Measurements from ENCODE around the gene KLRC3. TPM values are rescaled to one million over a fixed set of nuclear protein-coding genes. Genes with fewer than 3 reads are reported as not detected.

Gene KLRC3
- total and polyA plus RNA-seq, 11 donors: not detected

DNA sequence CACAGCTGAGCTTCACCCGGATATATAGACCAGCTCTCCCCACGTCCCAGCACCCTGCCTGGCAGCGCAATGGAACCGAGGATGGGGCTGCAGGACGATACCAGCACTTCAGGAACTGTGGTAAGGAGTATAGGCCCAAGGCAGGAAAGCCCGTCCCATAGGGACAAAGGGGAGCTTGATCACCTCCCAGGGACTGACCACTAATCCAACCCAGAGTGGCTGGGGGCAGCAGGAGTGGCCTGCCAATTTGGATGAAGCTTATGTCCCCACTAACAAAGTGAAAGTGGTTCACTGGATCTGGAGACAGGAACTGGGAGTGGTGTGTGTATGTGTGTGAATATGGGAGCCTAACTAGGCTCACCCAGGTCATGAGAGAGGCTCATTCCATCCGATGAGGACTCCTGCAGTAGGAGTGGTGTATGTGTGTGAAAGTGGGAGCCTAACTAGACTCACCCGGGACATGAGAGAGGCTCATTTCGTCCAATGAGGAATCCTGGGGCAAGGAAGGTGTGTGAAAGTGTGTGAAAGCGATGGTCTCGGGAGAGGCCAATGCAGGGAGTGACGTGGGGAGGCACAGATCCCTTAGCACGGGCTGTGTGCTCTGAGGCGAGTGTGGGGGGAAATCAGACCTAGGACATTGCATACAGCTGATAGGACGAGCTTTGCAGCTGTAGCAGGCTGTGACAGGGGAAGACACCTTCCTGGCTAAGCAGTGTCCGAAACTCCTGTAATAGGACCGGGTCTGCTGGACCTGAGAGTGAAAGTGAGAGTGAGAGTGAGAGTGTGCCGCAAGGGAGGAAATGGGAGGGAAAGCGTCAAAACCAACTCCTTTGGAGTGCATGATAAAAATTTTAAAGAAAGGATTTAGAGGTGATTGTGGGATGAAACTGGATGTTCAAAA lies 56.2 kb downstream of the KLRC3 start:
- ATAC-seq: peak; percentile 63 to 79 (median 76)
- Histone ChIP-seq H3K4me1 (peaks cover 0 to 64% (median 14%) of the 10 kb centered on the region in 12 donors), H3K4me3 (peak overlapping the region; percentile 57 to 92 (median 66)), H3K36me3 (no peaks in the 10 kb centered on the region), H3K9me3 (no peaks in the 10 kb centered on the region), H3K27me3 (no peaks in the 10 kb centered on the region), H3K27ac (peak overlapping the region; percentile 79 to 97 (median 91))
- 4 to 19% (median 13%) methylated on average over 15 to 19 of the region's 19 CpGs for WGBS, 4 donors
- DNase-seq: peak; percentile 27 to 59 (median 48)
- TF ChIP-seq, protein P1, sequence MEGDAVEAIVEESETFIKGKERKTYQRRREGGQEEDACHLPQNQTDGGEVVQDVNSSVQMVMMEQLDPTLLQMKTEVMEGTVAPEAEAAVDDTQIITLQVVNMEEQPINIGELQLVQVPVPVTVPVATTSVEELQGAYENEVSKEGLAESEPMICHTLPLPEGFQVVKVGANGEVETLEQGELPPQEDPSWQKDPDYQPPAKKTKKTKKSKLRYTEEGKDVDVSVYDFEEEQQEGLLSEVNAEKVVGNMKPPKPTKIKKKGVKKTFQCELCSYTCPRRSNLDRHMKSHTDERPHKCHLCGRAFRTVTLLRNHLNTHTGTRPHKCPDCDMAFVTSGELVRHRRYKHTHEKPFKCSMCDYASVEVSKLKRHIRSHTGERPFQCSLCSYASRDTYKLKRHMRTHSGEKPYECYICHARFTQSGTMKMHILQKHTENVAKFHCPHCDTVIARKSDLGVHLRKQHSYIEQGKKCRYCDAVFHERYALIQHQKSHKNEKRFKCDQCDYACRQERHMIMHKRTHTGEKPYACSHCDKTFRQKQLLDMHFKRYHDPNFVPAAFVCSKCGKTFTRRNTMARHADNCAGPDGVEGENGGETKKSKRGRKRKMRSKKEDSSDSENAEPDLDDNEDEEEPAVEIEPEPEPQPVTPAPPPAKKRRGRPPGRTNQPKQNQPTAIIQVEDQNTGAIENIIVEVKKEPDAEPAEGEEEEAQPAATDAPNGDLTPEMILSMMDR (IDR thresholded peaks at IDR 0.05): no peak
- peak in 1 of 2 donors; percentile 43 for TF ChIP-seq POLR2A (IDR thresholded peaks at IDR 0.05)
- intact Hi-C loops (cut with DNase I): loop anchor here in 2 of 10 donors (5.0 to 10.0 kb wide), 3 partner anchors 129 to 361 kb away; partner anchors contain the start of genes GABARAPL1 (in 1 of the 2) and YBX3 (in 1 of the 2)

DNA sequence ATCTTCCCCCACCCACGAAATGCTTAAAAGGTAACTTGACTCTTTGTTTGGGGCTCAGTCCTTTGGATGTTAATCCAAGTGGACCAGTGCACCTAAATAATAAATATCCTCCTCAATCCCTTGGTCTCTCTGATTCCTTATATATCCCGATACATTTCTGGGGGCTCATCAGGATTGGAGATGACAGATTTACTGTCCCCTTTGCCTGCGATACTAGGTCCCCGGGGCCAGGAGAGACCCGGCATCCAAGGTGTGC lies 56.8 kb downstream of the KLRC3 start:
- ATAC-seq (no peak), DNase-seq (no peak)
- peak overlapping the region in 11 of 12 donors; percentile 57 to 92 (median 67) for H3K4me3 ChIP-seq
- H3K4me1 ChIP-seq: peaks cover 0 to 59% (median 14%) of the 10 kb centered on the region in 12 donors
- H3K27ac ChIP-seq: peak overlapping the region; percentile 79 to 97 (median 91)
- 50 to 76% (median 72%) methylated on average over 5 of the region's 5 CpGs for WGBS, 4 donors
- no peaks in the 10 kb centered on the region for H3K36me3 ChIP-seq
- intact Hi-C loops (cut with DNase I): loop anchor here in 2 of 10 donors (5.0 to 10.0 kb wide), 3 partner anchors 129 to 361 kb away; partner anchors contain the start of genes GABARAPL1 (in 1 of the 2) and YBX3 (in 1 of the 2)
- no peaks in the 10 kb centered on the region for H3K27me3 ChIP-seq
- H3K9me3 ChIP-seq: no peaks in the 10 kb centered on the region
- no peak for TF ChIP-seq POLR2A (IDR thresholded peaks at IDR 0.05)
- TF ChIP-seq, protein P1 (IDR thresholded peaks at IDR 0.05): no peak

DNA sequence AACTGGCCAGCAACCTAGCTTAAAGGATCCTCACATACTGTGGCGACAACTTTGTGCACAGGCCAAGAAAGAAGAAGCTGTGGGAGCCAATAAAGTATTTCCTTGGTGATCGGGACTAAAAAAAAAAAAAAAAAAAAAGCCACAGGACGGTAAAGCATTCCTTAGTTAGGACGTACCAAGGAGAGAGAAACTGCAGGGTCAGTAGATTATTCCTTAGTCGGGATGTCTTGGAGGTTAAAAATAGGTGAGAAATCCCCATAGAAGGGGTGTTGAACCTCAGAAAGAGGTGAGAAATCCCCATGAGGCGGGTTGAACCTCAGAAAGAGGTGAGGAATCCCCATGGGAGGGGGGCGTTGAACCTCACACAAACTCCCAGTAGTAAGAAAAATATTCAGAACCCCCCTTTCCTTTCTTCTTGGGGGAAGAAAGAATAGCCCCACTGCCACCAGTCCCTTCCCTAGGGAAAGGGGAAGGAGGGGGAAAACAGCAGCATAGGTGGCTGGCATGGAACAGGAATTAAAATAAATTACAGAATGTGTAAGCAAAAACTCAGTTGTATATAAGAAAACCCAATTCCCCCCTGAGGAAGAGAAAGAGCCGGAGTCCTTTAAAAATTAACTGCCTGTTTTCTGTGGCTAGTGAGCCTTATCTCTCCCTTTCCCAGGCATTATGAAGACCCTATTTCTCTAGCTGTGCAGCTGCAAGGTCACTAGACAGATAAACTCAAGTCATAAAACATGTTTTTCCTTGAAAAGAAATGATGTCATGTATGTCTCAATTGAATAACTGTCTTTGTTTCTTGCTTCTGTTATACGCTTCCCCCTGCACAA lies 57.4 kb downstream of the KLRC3 start:
- intact Hi-C loops (cut with DNase I): loop anchor here in 2 of 10 donors (5.0 to 10.0 kb wide), 3 partner anchors 128 to 362 kb away; partner anchors contain the start of genes GABARAPL1 (in 1 of the 2) and YBX3 (in 1 of the 2)
- H3K9me3 ChIP-seq: no peaks in the 10 kb centered on the region
- no peaks in the 10 kb centered on the region for H3K27me3 ChIP-seq
- DNase-seq: no peak
- H3K4me3 ChIP-seq: peak overlapping the region in 6 of 12 donors; percentile 3 to 92 (median 64)
- ATAC-seq: no peak
- WGBS, 4 donors: 65 to 69% (median 68%) methylated on average over 9 of the region's 9 CpGs
- no peak for TF ChIP-seq POLR2A (IDR thresholded peaks at IDR 0.05)
- TF ChIP-seq, protein P1 (IDR thresholded peaks at IDR 0.05): no peak
- peaks cover 0 to 54% (median 14%) of the 10 kb centered on the region in 12 donors for H3K4me1 ChIP-seq
- peak overlapping the region in 9 of 12 donors; percentile 79 to 97 (median 92) for H3K27ac ChIP-seq
- no peaks in the 10 kb centered on the region for H3K36me3 ChIP-seq

Measured in heart left ventricle (tissue), 16 donors.